ENCODE data around the gene CNTNAP2.

DNA sequence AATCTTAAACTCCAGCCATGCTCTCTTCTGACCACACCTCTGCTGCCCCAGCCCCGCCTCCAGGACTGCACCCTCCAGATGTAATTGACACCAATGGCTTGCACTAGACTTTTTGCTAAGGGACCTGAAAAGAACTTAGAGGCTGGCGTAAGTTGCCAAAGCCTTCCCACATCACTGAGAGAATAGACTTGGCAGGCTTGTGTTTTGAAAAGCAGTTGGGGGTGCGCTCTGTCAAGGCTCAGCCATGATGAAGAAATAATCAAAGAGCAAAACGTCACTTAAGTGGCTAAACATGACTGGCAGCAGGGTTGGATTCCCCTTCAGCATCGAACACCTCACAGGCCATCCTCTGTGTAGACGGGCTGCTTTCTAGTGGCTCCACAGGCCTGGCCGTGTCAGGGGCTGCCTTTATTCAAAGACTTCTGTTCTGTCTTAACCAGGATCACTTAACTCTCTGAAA is 2278.8 kb downstream of the CNTNAP2 start:
- TF ChIP-seq POLR2A (IDR thresholded peaks at IDR 0.05; ENCODE audit: low read depth, low read length) (no peak), TAF1 (IDR thresholded peaks at IDR 0.05; ENCODE audit: low read depth, low read length) (no peak)
